Measurements from ENCODE around the gene SLIT3.

DNA sequence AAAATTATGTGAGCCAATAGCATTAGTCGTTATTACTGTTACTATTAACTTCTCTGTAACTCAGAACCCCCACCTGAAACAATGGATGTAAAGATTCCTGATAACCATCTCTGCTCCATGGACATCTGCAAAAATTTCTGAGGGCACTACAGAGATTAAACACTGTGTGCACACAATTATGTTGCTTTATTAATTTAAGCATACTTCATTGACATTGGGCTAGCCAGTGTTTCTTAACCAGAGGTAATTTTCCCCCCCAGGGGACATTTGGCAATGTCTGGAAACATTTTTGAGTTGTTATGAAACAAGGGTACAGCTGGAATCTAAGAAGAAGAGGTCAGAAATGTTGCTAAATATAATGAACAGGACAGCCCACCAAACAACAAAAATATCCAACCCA, 19.3 kb downstream of the SLIT3 start:
- TF ChIP-seq, protein P1, sequence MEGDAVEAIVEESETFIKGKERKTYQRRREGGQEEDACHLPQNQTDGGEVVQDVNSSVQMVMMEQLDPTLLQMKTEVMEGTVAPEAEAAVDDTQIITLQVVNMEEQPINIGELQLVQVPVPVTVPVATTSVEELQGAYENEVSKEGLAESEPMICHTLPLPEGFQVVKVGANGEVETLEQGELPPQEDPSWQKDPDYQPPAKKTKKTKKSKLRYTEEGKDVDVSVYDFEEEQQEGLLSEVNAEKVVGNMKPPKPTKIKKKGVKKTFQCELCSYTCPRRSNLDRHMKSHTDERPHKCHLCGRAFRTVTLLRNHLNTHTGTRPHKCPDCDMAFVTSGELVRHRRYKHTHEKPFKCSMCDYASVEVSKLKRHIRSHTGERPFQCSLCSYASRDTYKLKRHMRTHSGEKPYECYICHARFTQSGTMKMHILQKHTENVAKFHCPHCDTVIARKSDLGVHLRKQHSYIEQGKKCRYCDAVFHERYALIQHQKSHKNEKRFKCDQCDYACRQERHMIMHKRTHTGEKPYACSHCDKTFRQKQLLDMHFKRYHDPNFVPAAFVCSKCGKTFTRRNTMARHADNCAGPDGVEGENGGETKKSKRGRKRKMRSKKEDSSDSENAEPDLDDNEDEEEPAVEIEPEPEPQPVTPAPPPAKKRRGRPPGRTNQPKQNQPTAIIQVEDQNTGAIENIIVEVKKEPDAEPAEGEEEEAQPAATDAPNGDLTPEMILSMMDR (IDR thresholded peaks at IDR 0.05; ENCODE audit: insufficient read depth, low read length, poor library complexity, severe bottlenecking) = no peak
- no peak for TF ChIP-seq EZH2phosphoT487 (conservative IDR thresholded peaks at IDR 0.05; ENCODE audit: low read length)

Data from SU-DHL-6 (cell line).